Activated CD4-positive, alpha-beta T cell treated with anti-CD3 and anti-CD28 coated beads, Interleukin-2, amount 50 U/mL, for 1 hour (primary cell): ENCODE data around the gene WBP4.
A peak's percentile ranks its signal among the peaks of the same experiment; 100 is the strongest.
"Not testable (repeated sequence)": the region's sequence is repeated elsewhere in the genome, so short reads cannot be mapped to it uniquely, and the experiment has no call there.

Experiments
- DNase-seq: peaks from one replicate; pipeline ENCODE4 v3.0.0-alpha.2; 2020

WBP4 gene

DNA sequence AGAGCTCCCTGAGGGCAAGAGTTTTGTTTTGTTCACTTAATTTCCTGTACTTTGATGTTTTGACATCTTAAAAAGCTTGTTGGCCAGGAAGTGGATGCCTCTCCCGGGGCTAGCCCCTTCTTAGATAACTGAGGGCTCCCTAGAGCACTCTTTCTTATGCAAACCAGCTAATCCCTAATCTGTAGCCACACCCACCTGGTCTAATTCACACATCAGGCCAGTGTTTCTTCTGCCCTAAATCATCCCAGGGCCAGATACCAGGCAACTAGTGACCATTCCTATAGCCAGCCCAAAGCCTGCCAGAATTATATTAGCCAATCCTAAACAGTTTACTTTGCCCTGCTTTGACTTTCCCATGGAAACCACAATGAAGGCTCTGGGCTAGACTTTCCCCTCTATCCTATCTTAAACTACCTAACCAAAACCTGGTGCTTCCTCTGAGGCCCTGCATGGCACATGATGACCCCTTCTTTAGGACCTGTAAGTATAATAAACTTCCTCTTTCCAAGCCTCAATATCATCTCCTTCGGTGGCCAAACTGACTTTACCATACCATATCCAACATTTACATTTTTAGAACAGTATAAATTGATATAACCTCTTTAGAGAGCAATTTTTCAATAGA is 24.8 kb downstream of the WBP4 start:
- DNase-seq: no peak

DNA sequence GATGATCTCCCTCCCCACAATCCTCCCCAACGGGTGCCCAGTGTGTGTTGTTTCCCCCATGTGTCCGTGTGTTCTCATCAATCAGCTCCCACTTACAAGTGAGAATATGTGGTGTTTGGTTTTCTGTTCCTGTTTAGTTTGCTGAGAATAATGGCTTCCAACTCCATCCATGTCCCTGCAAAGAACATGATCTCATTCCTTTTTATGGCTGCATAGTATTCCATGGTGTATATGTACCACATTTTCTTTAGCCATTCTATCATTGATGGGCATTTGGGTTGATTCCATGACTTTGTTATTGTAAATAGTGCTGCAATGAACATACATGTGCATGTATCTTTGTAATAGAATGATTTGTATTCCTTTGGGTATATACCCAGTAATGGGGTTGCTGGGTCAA is 34.4 kb downstream of the WBP4 start:
- not testable (repeated sequence) for DNase-seq

DNA sequence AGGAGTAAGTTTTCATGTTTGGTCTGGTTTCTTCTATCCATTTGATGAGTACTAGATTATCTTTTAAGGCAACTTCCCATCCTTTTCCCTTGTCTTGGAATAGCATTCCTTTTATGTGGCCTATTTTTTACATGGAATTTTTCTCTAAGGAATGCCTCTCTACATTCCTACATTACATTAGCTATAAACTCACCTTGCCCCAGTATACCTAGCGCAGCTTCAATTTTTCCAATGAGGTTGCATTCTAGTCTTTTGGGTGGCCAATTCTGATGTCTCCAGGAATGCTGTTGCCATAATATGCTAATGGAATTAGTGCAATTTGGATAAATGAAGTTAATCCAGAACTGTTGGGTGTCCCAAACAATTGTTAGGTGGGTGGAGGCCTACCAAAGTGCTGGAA is 37.5 kb downstream of the WBP4 start:
- DNase-seq: no peak

DNA sequence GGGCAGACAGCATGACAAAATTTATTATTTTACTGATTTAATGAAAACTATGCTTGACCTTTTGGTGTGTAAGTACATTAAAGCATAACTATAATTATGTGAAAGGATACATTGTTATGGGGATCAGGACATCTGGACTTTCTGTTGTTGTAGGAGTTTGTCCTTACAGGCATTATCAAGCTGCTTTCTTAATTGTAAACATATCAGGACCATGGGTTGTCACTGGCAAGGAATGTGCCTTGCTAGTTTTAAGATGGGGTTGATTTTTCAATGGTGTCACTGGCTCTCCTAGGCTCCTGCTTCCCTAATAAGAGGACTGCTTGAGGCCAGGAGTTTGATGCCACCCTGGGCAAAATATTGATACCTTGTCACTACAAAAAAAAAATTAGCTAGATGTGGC is 38.7 kb downstream of the WBP4 start:
- DNase-seq: no peak

DNA sequence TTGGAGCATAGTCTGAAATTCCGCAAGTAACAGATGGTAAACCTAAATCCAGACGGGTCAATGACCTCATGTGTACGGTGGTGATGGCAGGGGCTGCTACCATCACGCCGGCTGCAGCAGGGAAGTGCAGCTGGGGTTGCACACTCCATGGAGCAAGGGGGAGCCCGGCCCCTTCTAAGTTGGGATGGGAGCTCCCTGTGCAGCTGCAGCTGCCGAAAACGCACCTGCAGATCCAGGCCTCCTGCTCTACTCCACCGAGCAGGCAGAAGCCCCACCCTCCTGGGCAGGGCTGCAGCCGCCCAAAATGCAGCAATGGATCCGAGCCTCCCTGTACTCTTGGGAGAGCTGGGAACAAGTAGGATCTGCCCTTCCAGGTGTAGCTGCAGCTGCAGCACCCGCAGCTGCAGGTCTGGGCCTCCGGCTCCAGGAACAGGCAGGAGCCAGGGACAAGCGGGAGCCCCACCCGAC is 45.8 kb downstream of the WBP4 start:
- no peak for DNase-seq

DNA sequence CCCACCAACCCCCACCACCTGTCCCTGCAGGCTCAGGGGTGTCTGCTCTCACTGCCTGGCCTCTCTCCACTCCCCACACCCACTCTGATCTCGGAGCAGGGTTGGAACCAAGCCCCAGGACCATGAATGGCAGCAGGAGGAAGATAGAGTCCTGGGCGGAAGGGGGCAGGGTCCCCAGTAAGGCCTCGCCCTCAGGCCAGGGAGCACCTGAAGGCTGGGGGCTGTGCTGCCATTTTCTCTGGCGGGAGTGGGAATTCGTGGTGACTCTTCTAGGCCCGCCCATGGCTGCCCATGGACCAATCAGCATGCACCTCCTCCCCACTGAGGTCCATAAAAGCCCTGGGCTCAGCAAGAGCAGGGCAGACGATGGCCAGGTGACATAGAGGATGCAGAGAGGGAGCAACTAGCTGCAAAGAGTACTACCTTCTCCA is 46.3 kb downstream of the WBP4 start:
- no peak for DNase-seq

DNA sequence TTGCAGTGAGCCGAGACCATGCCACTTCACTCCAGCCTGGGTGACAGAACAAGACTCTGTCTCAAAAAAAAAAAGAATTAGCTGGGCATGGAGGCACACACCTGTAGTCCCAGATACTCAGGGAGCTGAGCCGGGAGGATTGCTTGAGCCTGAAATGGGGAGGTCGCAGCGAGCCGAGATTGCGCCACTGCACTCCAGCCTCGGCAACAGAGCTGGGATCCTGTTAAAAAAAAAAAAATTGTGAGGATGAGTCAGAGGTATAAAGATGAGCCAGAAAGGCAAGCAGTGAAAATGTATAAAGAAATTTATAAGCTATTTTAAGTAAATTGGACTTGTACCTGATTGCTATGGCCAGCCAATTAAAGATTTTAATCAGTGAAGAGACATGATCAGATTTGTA is 50.1 kb downstream of the WBP4 start:
- DNase-seq: no peak

DNA sequence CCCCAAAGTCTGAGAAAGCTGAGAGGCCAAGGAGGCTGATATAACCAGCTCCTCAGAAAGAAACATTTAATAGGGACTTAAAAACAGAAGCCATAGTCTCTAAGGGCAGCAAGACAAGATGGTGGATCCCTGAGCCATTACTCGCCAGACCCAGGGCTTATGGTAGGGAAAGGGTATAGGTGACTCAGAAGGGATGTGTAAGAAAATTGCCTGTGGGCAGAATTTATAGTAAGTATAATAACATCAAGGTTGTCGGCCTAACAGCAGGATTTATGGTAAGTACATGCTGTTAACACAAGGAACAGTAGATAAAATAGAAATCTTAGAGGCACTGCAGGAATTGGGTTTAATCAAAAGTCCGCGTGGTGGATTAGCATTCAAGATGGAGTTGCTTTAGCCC is 56.6 kb downstream of the WBP4 start:
- no peak for DNase-seq

DNA sequence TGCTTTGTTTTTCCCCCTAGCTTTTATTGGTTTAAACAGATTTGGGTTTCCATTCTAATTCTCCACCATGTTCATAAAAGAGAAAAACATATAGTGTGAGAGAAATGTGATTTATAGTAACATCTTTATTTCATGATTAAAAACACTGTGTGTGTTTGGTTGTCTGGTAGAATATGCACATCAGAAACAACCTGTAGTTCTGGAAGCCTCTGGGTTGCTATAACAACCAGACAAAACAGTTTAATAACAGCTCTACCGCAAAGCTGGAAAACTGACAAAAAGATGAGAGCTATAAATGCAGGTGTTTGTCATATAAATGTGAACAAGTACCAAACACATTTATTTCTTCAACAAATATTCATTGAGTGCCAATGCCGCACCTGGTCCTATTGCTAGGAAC is 61.5 kb downstream of the WBP4 start:
- no peak for DNase-seq

DNA sequence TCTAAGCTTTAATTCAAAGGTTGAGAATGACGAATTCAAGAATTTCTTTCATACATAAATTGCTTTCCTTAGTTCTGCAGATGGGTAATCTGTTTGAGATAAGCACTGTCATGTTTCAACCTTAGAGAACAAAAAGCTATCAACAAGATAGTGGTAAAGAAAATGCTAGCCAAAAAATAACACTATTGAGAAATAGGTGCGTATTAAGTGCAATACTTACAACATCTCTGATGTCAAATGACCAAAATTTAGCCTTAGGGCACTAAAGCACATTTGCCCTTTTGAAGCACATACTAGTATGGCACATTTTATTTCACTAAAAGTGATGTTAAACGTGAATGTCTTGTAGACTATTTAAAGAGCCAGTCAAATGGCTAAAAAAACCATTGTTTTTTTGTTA is 66.4 kb downstream of the WBP4 start:
- no peak for DNase-seq

DNA sequence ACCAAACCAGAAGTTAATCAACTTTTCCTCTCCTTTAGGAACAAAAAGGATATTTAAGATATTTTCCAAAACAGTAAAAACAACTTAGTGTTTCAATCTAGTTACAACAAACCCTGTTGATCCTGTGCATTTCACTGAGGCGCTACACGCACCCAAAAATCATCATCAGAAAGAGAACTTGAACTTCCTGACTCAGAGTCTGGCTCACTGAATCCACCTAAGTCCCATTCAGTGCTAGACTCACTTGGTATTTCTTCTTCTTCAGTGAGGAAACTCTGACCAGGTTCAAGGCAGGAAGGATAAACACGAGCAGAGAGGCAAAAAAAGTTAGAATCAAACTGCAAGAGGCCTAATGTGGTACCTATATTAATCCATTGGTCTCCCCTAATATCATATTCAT is 69.0 kb downstream of the WBP4 start:
- DNase-seq: no peak

DNA sequence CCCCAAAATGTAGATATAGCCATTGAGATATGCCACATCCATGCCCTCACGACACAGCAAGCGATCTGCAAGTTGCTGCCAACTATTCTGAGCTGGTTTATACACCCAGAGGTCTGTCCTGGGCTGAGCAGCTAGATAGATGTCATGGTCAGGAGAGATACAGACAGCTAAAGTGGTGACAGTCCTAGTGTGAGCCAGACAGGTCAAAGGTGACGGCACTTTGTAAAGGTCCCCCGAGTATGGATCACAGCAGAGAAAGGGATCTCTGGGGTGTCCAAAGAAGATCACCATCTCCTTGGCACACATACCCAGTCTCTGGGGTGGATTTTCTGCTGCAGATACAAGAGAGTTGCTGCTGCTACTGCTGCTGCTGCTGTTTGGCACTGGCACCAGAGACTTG is 69.9 kb downstream of the WBP4 start:
- DNase-seq: not testable (repeated sequence)

DNA sequence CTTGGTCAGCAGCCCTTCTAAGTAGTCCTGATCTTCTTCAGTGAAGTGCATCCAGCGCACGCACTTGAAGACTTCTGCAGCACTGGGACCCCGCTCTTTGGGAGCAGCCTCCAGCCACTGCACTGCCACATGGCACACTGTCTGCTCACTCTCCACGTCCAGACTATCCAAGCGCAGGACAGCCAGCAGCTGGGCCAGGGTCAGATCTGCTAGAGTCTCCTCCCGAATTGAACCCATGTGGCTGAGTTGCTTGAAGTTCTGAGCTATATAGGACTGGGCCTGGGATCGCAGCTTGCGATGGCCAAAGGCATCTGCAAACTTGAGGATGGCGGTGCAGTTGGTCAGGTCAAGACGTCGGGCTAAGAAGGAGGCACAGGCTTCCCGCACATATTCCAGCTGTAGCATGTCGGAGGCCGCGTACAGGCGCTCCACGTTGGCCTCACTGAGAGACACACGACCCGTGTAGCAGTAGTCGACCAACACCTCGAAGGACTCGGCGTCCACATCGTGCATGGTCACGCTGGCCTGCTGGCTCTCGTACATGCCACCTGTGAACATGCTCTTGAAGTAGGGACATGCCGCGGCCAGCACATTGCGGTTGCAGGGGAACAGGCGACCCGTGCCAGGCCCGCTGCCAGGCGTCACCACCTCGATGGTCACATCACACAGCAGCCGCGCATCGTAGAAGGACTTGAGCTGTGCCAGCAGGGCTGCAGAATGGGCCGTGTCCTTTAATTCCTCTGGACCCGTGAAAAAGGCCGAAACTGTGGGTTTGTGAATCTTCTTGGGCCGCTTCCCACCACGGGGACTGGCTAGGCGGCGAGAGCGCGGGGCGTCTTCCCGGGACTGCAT is 70.6 kb downstream of the WBP4 start:
- not testable (repeated sequence) for DNase-seq

DNA sequence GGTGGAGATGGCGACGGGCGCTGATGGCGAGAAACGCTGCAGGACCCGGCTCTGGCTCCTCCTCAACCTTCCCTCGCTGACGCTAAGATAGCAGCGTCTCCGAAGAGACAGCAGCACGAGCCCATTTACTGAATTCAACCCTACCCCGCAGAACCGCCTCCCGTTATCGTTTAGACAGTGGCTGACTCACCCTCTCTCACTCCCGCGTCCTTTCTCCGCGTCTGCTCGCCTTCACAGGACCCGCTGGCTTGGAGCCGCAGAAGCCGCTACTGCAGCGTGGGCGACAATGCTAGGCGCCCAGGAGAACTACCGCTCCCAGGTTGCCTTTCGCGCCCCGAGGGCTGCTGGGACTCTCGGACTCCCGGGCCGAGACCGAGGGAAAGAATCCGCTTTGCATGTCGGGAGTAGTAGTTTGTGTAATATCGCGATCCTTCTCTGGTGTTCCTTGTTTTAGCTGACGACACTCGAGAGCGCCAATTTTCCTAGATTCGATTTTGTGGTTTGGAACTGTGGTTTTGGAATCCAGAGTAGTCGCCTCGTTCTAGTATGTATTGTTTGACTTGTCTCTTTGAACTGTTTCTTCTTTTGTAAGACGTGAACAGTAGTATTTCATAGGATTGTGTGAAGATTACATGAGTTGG is 71.3 kb downstream of the WBP4 start, which contains the start of gene KBTBD6:
Gene KBTBD6 (minus strand): TSS at position 291 of the 641 bp plus-strand sequence. CDS start 291 bp downstream, outside the sequence.
- DNase-seq: peak; percentile 88
